IPS DF 4.7 (cell line): ENCODE results near the gene KRT72.

Experiments
- DNase-seq: peaks from one replicate; pipeline ENCODE4 v3.0.0-alpha.2; 2013; ENCODE audit warnings: low spot score; ENCODE audit errors: extremely low read depth

KRT72 gene

DNA sequence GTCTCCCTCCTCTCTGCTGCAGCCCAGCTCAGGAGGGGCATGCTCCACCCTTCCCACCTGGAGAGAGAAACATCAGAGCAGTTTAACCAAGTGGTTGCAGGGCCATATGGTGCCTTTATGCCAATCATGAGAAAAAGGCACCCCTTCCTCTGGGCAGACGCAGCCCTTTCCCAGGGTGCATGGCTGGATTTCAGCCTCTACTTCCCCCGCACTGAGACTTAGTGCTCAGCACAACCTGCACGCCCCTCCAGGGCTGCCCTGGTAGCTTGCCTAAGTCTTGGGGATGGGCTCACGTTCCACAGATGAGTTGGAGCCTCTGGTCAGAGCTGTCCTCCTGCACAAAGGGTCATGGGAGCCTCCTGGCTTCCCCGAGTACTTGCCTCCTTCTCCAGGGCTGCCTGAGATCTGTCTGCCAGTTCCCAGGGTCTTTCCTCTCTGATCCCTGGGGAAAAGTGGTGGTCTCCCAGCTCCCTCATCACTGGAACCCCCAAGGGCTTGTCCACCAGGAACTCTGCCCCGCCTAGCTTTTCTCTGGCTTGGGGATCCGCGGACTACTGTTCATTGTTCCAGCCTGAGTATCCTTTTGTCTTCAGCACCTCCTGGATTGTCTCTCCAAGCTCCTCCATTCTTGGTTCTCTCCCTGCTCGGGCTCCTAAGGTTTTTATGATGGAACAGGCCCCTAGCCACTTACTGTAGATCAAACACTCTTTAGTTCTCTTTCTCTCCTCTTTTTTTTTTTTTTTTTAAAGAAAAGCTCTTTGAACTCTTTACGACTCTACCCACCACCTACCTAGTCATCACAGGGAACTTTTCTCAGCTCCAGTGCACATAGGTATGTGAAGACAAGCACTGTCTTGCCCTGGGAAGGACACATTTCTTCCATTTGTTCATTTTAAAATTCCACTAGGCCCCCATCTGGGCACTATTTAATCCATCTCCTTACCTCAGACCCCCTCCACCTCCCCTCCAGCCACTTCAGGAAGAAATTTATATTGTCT lies 21.5 kb downstream of the KRT72 start:
- no peak for DNase-seq

DNA sequence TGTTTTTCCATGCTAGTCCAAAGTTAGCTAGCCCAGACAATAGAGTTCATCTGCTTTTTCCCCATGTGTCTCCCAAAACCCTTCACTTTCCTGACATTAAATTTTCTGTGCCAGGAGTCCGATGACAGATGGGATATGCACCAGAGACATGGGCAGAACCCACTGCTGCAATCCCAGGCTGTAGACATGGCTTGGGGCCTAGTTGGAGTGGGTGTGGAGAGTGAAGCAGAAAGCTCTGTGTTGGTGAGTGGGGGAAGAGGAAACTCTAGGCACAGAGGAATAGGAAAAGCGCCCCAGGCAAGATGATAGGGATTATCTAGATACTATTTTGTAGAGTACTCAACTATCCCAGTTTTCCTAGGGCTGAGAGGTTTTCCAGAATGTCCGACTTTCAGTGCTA lies 22.8 kb downstream of the KRT72 start:
- DNase-seq, result no peak

DNA sequence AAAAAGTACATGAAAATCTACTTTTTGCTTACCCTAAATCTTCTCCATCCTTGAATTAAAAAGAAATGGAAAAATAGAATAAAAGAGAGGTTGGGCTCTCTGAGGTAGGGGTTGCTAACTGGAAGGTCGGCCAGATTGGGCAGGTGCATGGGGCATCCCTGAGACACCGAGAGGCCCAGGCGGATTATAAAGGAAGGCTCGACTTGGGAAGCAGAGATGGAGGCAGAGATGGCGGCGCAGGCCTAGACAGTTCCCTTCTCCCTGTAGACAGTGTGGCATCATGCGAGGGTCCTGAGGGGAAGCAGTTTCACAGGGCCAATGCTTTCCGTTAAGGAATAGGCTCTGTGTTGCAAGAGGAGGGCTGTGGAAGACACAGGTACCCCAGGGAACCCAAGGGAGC lies 23.9 kb downstream of the KRT72 start:
- no peak for DNase-seq

DNA sequence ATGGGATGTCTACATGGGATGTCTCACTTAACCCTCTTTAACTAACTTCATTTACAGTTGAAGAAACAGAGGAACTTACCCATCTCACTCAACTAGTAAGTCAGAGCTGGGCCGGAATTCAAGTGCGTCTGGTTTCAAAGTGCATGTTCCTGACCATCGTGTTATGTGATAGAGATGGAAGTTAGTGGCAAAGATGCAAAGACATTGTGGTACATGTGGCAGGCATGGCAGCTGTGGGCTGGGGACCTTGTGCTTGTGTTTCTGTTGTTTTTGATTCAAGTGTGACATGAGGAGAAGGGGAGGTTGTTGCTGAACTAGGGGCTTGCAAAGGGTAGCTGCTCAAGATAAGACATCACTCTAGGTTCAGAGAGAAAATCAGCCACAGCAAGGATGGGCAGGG lies 25.3 kb downstream of the KRT72 start:
- no peak for DNase-seq

DNA sequence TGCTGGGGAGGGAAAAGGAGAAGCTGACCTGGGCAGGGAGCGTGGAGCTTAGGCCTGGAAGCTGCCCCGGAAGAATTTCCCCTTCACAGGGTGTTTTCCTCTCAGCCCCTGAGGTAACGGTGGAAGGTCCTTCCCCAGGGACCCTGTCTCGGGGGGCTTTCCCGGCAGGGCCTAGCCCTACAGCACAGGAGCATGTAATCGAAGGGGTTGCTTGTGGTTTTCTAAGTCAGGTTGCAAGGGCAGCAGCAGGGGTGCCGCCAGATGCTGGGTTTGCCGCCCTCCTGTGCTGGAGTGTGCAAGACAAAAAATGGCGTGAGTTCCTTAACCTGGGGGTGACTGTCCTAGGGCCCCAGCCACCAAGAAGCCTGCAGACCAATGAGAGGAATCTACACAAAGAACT lies 26.0 kb downstream of the KRT72 start:
- no peak for DNase-seq

DNA sequence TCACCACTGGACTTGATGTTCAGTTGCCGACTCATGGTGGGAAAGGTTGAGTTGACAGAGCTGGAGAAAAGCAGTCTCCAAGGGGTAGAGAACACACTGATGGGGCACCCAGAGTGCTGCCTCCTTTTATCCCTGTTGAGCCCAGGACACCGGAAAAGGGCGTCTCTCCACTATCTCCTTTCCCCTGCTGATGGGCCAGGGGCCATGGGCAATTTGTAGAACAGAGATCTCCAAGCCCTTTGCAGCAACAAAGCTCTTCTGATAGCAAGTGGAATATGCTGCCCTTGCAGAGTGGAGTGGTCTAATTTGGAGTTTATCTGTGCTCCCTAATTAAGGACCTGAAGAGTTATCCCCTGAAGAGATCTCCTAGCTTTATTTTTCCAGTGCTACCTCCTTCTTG lies 27.5 kb downstream of the KRT72 start, which contains the start of gene KRT74:
KRT74 (minus strand) TSS at position 101 of the 400 bp plus-strand sequence; CDS start at position 35, 66 bp downstream.
- DNase-seq, result no peak

DNA sequence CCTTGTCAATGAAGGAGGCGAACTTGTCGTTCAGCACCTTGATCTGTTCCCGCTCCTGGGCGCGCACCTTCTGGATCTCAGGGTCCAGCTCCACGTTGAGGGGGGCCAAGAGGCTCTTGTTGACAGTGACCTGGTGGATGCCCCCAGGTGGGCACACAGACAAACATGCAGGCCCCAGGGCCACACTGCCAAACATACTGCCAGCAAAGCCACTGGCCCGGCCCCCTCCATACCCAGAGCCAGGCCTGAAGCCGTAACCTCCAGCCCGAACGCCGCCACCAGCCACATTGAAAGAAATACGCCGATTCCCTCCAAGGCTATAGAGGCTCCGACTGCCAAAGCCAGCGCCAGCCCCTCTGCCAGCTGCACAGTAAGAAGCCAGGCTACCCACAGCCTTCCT lies 28.0 kb downstream of the KRT72 start:
- no peak for DNase-seq

DNA sequence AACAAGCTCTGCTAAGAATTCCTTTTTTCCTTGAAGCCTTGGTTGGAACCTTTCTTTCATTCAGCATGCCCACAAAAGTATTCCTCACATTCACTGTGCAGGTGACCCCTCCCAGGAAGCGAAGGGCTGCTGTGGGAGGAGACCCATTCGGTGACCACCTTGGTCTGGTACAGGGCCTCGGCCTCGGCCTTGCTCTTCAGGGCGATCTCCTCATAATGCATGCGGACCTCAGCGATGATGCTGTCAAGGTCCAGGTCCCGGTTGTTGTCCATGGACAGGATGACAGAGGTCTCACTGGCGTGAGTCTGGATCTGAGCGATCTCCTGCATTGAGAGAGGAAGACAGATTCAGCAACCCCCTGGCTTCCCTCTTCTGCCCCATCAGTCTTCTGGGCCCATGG lies 30.8 kb downstream of the KRT72 start:
- DNase-seq, result no peak

DNA sequence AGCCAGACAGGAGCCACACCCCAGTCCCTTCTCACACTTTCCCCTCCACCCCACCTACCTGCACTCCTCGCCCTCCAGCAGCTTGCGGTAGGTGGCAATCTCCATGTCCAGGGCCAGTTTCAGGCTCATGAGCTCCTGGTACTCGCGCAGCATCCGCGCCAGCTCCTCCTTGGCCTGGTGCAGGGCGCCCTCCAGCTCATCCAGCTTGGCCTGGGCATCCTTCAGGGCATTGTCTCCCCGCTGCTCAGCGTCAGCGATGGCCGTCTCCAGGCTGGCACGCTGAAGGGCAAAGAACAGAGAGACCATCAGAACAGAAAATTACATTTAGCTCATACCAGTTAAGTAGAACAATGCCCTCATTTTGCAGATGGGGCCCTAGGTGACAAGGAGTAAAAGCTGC lies 33.2 kb downstream of the KRT72 start:
- DNase-seq, result no peak

DNA sequence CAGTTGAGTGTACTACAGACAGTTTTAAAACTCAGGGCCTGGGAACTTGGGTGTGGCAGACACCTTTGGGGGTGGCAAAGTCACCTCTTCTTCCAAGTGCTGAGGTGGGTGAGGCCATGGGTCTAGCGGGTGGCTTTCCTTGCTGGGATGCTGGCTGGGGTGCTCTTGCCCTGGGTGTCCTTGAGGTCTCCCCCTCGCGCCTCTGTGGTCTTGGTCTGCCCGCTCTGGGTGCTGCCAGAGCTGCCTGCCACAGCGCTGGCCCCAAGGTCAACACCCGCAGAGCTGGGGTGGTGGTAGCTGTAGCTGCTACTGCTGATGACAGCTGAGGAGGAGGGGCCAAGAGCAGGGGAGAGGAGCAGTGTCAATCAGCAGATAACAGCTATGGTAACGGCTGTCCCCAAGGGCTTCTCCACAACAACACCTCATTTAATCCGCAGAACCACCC lies 34.4 kb downstream of the KRT72 start:
- no peak for DNase-seq

DNA sequence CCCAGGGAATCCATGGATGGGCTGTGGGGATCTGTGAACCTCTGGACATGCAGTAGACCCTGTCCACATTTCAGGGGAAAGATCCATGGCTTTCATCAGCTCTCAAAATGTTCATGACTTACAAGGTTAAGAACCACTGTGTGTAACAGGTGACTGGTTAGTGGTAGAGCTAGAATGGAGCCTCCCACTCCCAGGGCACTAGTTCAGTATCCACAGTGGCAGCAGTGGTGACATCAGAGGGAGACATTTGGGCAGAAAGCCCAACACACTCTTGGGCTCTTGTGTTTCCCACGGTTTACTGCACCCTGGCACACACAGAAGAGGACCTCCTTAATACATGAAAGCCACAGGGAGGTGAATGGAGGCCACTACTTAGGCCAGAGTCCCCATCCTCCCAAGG lies 36.7 kb downstream of the KRT72 start:
- no peak for DNase-seq

DNA sequence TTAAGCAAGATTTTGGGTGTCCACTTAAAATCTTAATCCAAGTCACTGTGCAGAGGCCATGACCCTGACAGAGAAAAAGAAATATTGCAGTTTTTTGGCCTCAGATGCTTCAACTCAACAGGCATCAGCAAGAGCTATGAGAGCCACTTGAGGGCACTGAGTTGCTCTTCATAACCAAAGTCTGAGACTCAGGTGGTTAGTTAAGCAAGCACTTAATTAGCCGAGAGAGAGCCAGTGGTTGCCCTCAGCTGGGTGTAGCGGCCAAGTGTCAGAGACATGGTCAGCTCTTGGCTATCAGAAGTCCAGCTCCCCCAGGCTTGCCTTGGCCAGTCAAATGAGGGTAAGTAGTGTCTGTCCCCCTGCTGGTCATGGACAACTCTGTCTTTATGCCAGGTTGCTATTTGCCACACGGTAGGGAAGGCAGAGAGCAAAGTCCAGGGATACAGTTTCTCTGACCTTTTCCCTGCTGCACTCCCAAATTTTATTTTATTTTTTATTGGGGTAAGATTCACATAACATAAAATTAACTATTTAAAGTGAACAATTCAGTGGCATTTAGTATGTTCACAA lies 39.3 kb downstream of the KRT72 start:
- DNase-seq, result no peak

DNA sequence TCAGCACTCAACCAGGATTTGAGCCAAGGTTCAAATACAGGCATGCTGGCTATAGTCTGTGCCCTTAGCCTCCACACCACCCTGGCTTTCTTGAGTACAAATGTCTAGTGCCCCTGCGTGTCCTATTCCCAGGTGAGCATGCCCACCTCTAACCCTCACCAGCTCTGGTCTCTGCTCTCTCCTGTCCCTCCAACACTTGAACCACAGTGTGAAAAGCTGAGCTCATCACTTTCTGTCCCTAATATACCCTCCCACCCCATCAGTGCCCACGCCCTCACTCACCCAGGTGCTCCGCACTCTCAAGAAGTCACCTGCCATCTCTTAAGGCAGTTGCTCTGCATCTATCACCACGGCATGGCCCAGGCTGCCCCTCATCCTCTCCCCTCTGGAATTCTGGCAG lies 41.3 kb downstream of the KRT72 start:
- no peak for DNase-seq

DNA sequence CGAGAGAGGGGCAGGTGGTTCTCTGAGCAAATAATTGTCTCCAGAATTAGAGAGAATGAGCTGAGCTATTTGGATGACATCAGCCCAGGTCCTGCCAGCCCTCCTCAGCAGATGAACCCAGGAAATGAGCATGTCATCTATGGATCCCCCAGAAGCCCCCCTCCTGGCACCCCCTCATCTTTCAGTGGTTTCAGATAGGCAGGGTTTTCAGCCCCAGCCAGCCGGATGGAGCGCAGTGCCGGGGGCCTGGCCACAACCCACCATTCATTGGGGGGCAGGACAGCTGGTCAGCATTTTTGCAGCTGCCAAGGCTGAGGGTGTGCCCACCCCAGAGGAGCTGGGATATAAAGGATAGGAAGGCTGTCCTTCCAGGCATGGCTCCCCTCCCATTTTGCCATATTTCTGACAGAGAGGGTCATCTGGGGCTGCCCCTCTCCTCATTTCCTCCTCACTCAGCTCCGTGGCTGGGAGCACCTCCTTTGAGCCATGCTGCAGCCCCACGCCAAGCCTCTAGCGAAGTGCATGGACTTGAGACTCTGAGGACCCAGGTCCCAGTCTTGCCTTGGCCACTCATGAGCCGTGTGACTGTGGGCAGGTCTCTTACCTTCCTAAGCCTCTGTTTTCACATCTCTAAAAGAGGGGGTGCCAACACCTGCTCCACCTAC lies 42.4 kb downstream of the KRT72 start:
- DNase-seq, result no peak

DNA sequence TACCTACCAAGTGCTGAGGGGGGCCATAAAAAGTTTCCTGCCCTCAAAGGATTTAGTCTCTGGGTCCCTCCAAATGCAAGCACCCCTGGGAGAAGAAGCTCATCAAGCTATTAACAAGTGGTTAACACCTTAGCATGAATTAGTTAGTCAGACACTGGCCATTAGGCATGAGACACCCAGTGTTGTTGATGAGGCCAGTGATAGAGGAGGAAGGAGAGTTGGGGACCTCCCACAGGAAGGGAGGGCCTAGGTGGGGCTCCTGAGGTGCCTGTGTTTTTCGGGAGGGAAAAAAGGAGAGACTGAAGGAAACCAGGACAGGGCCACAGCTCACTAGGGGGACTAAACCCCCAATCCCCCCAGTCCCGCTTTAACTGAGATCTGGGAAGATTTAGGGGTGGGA lies 43.8 kb downstream of the KRT72 start:
- DNase-seq, result no peak

DNA sequence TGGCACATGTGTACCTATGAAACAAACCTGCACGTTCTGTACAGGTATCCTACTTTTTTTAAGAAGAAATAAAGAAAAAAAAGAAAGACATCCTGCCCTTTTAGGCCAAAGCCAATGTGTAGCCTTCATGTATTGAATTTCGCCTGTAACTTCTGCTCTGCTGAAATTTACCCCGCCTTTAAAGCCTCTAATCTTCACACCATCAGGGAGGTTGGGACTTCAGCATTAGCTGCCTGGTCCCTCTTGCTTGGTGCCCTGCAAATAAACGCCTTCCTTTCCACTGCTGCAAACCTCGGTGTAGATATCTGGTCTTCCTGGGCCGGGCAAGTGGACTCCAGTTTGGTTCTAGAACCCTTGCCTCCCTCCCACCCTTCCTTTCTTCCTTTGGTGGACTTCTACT lies 45.7 kb downstream of the KRT72 start:
- DNase-seq, result no peak

DNA sequence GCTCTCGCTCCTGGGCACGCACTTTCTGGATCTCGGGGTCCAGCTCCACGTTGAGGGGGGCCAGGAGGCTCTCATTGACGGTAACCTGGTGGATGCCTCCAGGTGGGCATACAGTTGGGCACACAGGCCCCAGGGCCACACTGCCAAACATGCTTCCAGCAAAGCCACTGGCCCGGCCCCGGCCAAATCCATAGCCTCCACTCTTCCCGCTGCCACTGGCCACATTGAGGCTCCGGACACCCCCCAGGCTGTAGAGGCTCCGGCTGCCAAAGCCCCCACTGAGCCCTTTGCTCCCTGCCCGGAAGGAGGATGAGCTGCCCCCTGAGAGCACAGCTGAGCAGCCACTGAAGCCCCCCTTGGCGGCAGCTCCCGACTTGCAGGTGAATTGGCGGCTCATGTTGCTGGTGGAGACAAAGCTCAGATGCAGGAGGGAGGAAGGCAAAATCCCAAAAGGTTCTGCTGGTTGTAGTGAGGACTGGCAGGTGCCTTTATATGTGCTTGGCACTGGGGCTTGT lies 48.5 kb downstream of the KRT72 start, which contains the start of gene KRT71:
KRT71 (minus strand) TSS at position 465 of the 515 bp plus-strand sequence; CDS start at position 397, 68 bp downstream.
- DNase-seq, result no peak

DNA sequence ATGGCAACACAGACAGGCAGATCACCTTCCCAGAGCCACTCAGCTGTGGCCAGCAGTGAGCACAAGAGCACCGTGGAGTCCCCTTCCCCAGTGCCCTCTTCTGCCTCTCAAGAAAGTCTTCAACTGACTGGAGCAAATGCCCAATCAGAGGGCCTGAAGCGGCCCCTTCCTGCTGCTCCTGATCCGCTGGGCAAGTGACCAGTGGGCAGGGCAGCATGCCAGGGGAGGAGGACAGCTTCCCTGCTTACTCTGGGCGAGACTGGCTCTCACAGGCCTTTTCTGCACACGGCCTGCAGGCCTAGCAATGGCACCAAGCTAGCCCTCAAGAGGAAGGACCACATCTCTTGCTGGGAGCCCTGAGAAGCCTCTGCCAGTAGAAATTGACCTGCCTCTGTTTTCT lies 49.2 kb downstream of the KRT72 start:
- DNase-seq, result no peak

DNA sequence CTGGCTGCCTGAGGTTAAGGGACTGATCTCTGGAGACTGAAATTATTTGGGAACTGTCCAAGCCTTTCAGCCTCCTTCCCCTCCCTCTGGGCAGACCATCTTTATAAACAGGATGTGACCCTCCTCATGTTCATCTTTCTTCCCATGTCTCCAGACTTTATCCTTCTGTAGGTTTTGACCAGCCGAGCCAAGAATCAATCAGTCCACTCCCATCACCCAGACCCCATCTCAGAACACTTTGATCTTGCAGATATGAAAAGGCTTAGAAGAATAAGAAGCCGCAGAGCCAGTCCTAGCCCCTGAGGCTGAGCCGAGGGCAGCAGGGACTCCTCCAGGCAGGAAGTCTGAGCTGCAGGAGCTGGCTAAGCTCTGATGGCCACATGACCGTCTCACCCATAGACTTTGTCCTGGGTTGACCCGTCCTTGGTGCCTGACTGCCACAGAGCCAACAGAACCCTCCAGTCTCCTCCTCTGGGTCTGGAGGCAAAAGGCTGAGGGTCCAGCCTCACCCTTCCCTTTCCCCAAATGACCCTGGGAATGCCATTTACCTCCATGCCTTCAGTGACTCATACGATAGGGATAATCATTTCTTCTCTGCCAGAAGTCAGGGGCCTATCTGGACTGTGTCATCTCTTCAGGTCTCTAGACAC lies 49.9 kb downstream of the KRT72 start:
- no peak for DNase-seq

DNA sequence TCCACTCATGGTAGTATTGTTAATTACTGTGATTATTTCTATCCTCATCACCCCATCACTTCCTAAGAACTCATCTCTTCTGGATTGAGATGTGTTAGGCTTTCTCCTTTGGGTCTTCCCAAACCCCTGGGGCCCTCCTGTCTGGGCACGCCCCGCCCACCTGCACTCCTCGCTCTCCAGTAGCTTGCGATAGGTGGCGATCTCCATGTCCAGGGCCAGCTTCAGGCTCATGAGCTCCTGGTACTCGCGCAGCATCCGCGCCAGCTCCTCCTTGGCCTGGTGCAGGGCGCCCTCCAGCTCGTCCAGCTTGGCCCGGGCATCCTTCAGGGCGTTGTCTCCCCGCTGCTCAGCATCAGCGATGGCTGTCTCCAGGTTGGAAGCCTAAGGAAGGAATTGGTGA lies 55.1 kb downstream of the KRT72 start:
- DNase-seq, result no peak
